Eye (tissue), 1 donor: Measurements from ENCODE around the gene ZFAND3.

Experiments
- DNase-seq: peaks from one replicate; pipeline ENCODE4 v3.0.0-alpha.2; 2015

The ZFAND3 gene

GRCh38 chr6:37819177-37819801, at the start of gene ZFAND3:
Gene ZFAND3, plus strand, starts transcription at chr6:37819727. Its CDS starts 219 bp downstream, at chr6:37819946.
- DNase-seq = peak; percentile 99

DNA sequence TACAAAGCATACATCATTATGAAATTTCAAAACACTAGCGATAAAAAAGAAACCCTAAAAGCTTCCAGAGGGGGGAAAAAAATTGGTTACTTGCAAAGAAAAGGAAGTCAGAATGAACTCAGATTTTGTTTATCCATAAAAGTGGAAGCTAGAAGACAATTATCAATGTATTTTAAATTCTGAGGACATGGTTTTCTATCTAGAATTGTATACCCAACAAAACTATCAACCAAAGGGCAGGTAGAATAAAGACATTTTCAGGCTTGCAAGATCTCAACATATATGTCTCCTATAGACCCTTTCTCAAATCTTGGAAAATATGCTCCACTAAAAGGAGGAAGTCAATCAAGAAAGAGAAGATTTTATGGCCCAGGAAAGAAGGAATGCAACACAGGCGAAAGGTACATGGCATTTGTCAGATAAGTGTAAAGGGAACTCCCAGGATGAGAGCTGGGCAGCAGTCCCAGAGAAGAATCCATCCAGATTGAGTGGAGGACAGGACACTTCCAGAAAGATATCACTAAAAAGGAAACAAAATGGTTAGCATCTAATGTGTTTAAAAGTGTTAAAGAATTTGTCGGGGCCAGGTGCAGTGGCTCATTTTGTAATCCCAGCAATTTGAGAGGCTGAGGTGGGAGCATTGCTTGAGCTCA, 45.4 kb upstream of the ZFAND3 start:
- no peak for DNase-seq

DNA sequence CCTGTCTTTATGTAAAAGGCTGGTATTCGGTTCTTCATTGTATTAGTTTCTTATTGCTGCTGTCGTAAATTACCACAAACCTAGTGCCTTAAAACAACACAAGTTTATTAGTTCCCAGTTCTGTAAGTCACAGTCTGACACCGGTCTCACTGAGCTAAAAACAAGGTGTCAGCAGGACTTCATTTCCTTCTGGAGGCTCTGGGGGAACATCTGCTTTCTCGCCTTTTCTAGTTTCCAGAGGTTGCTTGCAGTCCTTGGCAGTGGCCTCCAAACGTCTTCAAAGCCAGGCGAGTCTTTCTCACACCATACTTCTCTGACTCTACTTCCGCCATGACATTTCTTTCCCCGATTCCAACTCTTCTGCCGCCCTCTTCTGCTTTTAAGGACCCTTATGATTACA, 43.0 kb upstream of the ZFAND3 start:
- DNase-seq = no peak

GRCh38 chr6:37777272-37777834, 42.2 kb upstream of the ZFAND3 start:
- peak; percentile 54 for DNase-seq

- DNase-seq = peak; percentile 14
Observed at GRCh38 chr6:37779111-37779800, 40.3 kb upstream of the ZFAND3 start.

- DNase-seq = peak; percentile 24
Observed at GRCh38 chr6:37779902-37780628, 39.5 kb upstream of the ZFAND3 start.

DNA sequence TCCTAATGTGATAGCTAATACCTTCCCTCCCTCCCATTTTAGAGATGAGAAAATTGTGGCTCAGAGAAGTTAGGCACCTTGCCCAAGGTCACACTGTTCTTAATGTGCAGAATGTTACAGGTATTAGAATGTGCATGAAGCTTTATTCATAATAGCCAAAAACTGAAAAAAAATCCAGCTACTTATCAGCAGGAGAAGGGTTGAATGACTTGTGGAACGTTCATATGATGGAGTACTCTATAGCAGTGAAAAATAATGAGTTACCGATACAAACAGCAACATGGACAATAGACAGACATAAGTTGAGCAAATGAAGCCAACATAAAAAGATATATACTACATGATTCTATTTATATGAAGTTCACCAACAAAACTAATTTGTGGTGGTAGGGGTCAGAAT, 37.7 kb upstream of the ZFAND3 start:
- DNase-seq = no peak

DNA sequence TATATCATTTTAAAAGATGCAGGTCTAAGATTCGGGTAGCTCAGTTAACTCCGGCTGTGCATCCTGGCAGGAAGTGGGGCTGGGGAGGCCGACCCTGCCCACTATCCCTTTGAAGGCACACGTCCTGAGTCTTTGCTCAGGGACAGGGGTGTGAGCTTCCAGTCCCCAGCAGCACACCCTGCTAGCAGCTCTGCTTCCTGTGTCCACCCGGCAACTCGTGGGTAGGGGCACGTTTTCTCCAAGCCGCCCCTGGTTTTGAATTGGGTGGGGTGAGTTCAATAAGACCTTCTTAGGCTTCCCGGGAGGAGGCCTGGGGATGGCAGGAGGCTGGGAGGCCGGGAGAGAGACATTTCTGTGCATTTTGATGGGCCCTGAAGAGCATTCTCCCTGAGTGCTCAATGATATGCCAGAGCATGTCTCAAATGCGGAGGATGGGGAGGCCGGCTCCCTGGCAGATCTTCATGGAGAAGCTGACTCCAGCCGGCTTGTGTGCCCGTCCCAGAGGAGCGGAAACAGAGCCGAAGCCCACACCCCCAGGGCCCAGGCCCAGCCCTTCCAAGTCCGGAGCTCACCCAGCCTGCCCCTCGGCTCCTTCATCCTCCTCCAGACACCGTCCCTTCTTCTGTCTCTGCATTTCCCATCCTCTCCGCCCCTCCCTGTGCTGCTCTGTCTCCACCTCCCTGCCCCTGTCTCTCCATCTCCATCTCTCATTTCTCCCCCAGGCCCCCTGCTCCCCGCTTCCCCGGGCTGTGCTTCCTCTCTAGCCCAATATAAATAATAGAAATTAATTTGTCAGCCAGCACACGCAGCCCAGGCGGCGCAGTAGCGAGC, 36.3 kb upstream of the ZFAND3 start:
- peak; percentile 84 for DNase-seq

DNA sequence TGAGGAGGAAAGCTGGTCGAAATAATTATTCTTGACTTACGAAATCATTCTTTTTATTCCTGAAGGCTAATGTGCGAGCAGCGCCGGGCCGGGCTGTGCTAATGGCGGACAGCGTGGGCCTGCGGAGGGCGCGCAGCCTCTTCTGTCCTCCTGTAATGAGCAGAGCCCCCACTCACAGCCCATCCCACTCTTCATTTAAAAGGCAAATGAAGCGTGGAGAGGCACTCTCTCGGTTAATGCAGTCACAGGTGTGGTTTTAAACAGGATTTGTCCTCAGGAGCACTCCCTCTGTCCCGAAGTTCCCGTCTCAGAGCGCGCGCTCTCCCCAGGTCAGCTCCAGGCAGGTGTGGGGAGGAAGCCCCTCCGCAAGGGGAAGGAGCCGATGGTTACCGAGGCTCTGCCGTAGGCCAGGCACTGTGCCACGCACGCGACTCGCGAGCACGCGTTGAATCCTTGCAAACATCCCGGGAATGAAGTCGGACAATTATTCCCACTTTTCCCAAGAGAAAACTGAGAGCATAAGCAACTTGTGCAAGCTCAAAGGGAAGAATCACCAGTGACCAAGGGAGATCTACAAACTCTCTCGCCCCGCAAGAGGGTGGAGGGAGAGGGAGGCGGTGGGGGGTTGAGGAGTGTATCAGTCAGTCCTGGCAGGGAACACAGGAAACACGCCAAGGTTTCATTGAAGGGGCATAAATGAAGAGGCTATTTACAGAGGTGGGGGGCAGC, 35.5 kb upstream of the ZFAND3 start:
- no peak for DNase-seq

DNA sequence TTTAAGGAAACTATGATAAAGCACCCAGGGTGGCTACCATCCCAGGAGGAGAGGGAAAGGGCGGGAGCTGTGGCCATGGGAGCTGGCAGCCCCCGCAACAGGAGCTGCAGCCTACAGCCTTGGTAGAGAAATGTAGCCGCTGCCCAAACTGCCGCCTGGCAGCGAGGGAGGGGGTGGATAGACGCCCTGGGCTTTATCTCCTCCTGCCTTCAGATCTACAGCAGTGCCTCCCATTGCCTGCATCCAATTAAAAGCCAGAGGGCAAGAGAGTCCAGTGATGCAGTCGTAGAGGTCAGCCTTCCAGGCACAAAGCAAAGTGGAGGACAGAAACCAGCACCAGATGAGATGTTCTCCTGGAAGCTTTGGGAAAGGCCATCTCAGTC, 35.0 kb upstream of the ZFAND3 start:
- peak; percentile 66 for DNase-seq

DNA sequence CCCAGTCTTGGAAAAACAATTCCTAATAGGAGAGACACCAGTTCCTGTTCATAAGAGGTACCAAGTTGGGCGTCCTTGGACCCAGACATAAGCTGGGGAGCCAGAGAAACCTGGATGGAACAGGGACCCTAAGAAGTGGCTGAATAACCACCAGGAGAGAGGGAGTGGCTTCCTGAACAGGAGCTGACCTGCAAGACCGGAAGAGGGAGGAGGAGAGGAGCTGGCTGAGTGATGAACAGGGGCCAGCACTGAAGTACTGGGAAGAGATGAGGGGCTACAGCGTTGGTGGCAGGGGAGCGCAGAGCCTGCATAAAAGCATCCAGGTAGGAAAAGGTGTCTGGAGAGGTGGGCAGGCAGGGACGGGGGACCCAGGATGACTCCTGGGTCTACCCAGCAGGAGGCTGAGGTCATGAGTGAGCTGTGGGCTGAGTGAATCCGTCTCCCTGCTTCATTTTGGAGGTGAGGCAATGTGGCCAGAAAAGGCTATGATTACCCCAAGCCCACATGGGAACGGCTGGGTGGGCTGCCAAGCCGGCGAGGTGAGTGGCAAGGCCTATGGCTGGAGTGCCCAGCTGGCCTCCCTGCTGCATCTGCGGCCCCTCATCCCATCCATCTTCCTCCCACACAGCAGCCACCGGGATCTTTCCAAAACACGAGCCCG, 34.4 kb upstream of the ZFAND3 start:
- no peak for DNase-seq

DNA sequence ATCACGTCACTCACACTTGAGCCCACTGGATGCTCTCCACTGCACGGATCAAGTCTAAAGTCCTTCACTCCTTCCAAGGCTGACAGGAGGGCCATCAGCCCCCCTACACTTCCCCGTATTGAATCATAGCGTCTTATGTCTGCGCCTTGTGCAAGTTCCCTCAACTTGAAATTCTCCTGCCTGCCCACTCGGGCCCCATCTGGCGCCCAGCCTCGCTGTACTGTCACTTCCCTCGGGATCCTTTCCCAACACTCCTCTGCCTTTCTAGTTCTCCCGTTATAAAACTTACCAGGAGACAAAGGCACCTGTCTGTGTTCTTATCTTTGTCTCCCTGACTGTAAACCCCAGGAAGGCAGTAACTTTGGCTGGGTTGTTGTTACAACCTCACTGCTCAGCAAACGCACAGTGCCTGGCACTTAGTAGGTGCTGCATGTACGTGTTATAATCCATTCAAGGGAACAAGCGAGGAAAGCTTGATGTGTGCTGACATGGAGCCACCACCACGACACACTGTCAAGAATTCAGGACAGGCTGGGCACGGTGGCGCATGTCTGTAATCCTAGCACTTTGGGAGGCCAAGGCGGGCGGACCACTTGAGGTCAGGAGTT, 33.8 kb upstream of the ZFAND3 start:
- DNase-seq = peak; percentile 18

DNA sequence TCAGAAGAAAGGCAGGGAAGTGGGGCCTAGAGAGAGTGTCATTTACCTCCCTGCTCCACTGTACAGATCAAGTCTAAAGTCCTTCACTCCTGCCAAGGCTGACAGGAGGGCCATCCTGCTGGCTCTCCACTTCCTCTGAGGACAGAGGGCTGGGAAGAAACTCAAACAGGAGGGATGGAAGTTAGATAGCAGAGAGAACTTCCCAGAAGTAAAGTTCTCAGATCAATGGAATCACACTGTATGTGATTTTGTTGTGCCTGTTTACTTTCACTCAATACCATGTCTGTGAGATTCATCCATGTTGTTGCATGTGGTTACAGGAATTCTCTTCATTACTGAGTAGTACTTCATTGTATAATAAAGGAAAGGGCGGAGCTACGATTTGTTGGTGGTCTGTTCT, 32.3 kb upstream of the ZFAND3 start:
- DNase-seq = no peak

- no peak for DNase-seq
Observed at GRCh38 chr6:37788259-37788658, 31.3 kb upstream of the ZFAND3 start.

DNA sequence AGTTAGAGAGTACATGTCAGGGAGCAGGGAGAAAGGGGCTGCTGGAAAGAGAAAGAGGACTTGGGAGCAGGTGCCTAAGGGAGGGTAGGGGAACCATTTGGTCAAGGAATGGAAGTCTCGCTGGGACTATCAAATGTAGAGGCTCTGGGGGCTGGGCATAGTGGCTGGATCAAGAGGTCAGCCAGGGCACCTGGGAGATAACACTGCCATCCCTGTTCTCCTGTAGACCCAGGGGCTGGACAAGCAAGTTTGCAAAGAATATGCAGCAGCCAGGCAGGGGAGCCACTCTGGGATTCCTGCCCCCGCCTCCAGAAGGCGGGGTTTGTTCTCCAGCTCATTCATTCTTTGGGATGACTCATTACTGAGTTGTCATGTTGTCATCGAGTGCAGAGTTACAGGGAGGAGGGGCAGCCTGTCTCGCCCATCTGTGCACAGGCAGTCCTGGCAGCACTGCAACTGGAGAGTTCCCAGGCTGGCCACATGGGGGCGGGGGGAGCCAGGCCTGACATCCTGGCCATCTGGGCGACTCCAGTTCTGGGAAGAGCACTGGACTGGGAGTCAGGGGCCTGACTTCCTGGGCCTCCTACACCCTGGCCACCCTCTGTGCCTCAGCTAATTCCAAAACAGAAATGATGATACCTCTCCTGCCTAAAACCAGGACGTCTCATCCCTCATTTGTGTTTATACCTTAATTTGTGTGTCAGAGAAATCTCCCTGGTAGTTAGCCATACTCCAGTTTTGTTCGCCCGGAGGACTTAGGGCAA, 28.2 kb upstream of the ZFAND3 start:
- DNase-seq = peak; percentile 93

DNA sequence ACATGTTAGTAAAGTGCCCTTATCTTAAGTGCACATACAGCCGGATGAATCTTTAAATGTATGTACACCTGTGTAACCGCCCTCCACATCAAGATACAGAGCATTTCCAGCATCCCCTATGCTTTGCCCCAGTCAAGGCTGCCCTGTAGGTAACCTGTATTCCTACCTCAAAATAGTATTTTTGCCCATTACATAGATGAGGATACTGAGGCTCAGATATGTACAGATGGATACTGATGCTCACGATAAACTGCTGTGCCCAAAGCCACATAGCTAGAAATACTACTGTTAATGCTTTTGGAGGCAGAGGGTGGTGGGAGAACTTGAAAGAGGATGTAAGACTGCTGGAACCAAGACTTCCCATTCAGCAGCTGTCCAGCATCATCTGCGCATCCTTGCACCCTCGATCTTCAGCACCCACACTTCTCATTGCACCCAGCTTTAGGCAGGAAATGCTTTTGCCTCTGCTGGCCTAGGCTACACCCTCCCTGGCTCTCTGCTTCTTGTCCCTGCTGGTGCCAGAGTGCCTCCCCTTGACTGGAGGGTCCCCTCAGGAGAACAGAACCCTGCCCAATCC, 27.0 kb upstream of the ZFAND3 start:
- DNase-seq = no peak

- DNase-seq = no peak
Observed at GRCh38 chr6:37793067-37793466, 26.5 kb upstream of the ZFAND3 start.

- no peak for DNase-seq
Observed at GRCh38 chr6:37794825-37795224, 24.7 kb upstream of the ZFAND3 start.
